PFSK-1 (cell line): ENCODE measurements around the gene VEPH1.

Experiments
- POLR2AphosphoS5 ChIP-seq: IDR thresholded peaks from 2 replicates; pipeline ENCODE4 v1.6.1; 2012; ENCODE audit warnings: low read depth, mild to moderate bottlenecking, control low read depth, low read length, moderate library complexity
- SIN3A ChIP-seq: IDR thresholded peaks from 2 replicates; pipeline ENCODE4 v1.6.1; 2012; ENCODE audit warnings: mild to moderate bottlenecking, low read length, moderate library complexity, borderline replicate concordance; ENCODE audit not compliant: insufficient read depth

DNA sequence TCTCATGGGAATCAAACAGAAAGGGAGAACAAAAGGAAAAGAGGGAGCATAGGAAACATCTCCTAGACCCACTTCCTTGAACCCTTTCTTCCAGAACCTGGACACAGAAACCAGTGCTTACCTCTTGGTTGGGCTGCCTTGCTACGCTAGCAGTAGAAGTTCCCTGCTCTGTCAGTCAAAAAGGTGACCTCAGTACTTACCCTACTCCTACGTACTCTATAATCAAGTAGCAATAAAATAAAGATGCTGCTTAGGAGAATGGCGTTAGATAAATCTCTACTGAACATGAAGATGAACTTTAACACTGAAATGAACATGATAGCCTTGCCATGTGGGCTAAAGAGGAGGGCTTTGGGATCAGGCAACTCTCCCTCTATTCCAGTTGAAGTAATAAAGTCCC is 7.4 kb downstream of the VEPH1 start:
- TF ChIP-seq POLR2AphosphoS5 (no peak), SIN3A (no peak)
